HEK293 (cell line): ENCODE data around the gene POLR3GL.
A peak's percentile ranks its signal among the peaks of the same experiment; 100 is the strongest.

Experiments used
- CTCF ChIA-PET: fragments of 350-600 bp; formaldehyde crosslinking; extraction: SDS; loops from one replicate; lab custom pipeline; 2021; ENCODE audit warnings: antibody characterized with exemption; lab: Yijun Ruan, JAX
- POLR2A ChIA-PET: fragments of 300-600 bp; formaldehyde crosslinking; extraction: SDS; loops from one replicate; lab custom pipeline; 2020; ENCODE audit warnings: antibody characterized with exemption, inconsistent platforms; lab: Yijun Ruan, JAX
- H3K27ac ChIP-seq: fragments of 200-500 bp; sonication (Bioruptor generic); 2 replicates; pipeline ENCODE4 v1.5.1; 2014; ENCODE audit warnings: low read depth, low read length, control low read depth, inconsistent platforms; ENCODE audit errors: extremely low read depth
- H3K36me3 ChIP-seq, 2 experiments: fragments of 200-500 bp in 1 of 2; sonication (Bioruptor generic) in 1 of 2; 1 replicate in 1 of 2; 2 replicates in 1 of 2; pipeline ENCODE4 v1.5.1; 2014 to 2017; ENCODE audit warnings: inconsistent platforms in 2 of 2, low read length in 2 of 2; ENCODE audit not compliant: control insufficient read depth in 2 of 2, insufficient read depth in 1 of 2
- H3K4me1 ChIP-seq: fragments of 200-500 bp; sonication (Bioruptor generic); 2 replicates; pipeline ENCODE4 v1.5.1; 2014; ENCODE audit warnings: mild to moderate bottlenecking, low read length, inconsistent platforms; ENCODE audit not compliant: control insufficient read depth, insufficient read depth
- H3K4me3 ChIP-seq: 2 replicates; pipeline ENCODE4 v1.5.1; 2011; ENCODE audit warnings: low read depth, mild to moderate bottlenecking, control low read depth, low read length, moderate library complexity
- H3K9me3 ChIP-seq: fragments of 200-500 bp; sonication (Bioruptor generic); 2 replicates; pipeline ENCODE4 v1.5.1; 2014; ENCODE audit warnings: low read depth, low read length, inconsistent platforms; ENCODE audit not compliant: control insufficient read depth, insufficient read depth
- GLI4 ChIP-seq: fragments of 450-650 bp; formaldehyde crosslinking; IDR thresholded peaks from 2 replicates; pipeline ENCODE4 v1.5.1; 2016; ENCODE audit warnings: missing biosample characterization, missing genetic modification characterization
- HOXC10 ChIP-seq: sonication (generic); formaldehyde crosslinking; IDR thresholded peaks from 2 replicates; pipeline ENCODE4 v1.8.1; 2023; ENCODE audit warnings: mild to moderate bottlenecking, missing genetic modification reagents
- MYNN ChIP-seq: fragments of 450-650 bp; formaldehyde crosslinking; IDR thresholded peaks from 2 replicates; pipeline ENCODE4 v1.5.1; 2016; ENCODE audit warnings: missing biosample characterization, missing genetic modification characterization, borderline replicate concordance
- OSR2 ChIP-seq: fragments of 450-650 bp; formaldehyde crosslinking; IDR thresholded peaks from 2 replicates; pipeline ENCODE4 v1.5.1; 2016; ENCODE audit warnings: missing biosample characterization, missing genetic modification characterization
- PRDM1 ChIP-seq: fragments of 450-650 bp; formaldehyde crosslinking; IDR thresholded peaks from 2 replicates; pipeline ENCODE4; 2016; ENCODE audit warnings: missing biosample characterization, missing genetic modification characterization
- SALL2 ChIP-seq: fragments of 450-650 bp; formaldehyde crosslinking; IDR thresholded peaks from 2 replicates; pipeline ENCODE4 v1.5.0; 2017; ENCODE audit warnings: missing biosample characterization, mild to moderate bottlenecking, missing genetic modification characterization, borderline replicate concordance
- SP2 ChIP-seq: fragments of 450-650 bp; formaldehyde crosslinking; IDR thresholded peaks from 2 replicates; pipeline ENCODE4 v1.5.1; 2016; ENCODE audit warnings: missing biosample characterization, missing genetic modification characterization
- SP7 ChIP-seq: fragments of 450-650 bp; formaldehyde crosslinking; IDR thresholded peaks from 2 replicates; pipeline ENCODE4 v1.5.1; 2016; ENCODE audit warnings: missing biosample characterization, missing genetic modification characterization
- YY1 ChIP-seq: fragments of 450-650 bp; formaldehyde crosslinking; IDR thresholded peaks from 2 replicates; pipeline ENCODE4 v1.5.1; 2018; ENCODE audit warnings: missing biosample characterization, missing genetic modification characterization
- ZBTB1 ChIP-seq: fragments of 450-650 bp; formaldehyde crosslinking; IDR thresholded peaks from 2 replicates; pipeline ENCODE4 v1.5.1; 2016; ENCODE audit warnings: missing biosample characterization, missing genetic modification characterization
- ZBTB20 ChIP-seq: fragments of 450-650 bp; formaldehyde crosslinking; IDR thresholded peaks from 2 replicates; pipeline ENCODE4 v1.5.1; 2016; ENCODE audit warnings: missing biosample characterization, missing genetic modification characterization
- ZEB2 ChIP-seq: fragments of 450-650 bp; formaldehyde crosslinking; IDR thresholded peaks from 2 replicates; pipeline ENCODE4 v1.5.1; 2016; ENCODE audit warnings: missing biosample characterization, missing genetic modification characterization
- ZFP69B ChIP-seq: fragments of 450-650 bp; formaldehyde crosslinking; IDR thresholded peaks from 2 replicates; pipeline ENCODE4 v1.5.1; 2016; ENCODE audit warnings: missing biosample characterization, missing genetic modification characterization
- ZNF248 ChIP-seq: fragments of 450-650 bp; formaldehyde crosslinking; IDR thresholded peaks from 2 replicates; pipeline ENCODE4 v1.5.1; 2017; ENCODE audit warnings: missing biosample characterization, missing genetic modification characterization
- ZNF324 ChIP-seq: fragments of 450-650 bp; formaldehyde crosslinking; IDR thresholded peaks from 2 replicates; pipeline ENCODE4 v1.5.1; 2016; ENCODE audit warnings: missing biosample characterization, missing genetic modification characterization
- ZNF335 ChIP-seq: fragments of 450-650 bp; formaldehyde crosslinking; conservative IDR thresholded peaks from 2 replicates; pipeline ENCODE4 v1.5.1; 2016; ENCODE audit warnings: missing biosample characterization, missing genetic modification characterization
- ZNF366 ChIP-seq: fragments of 450-650 bp; formaldehyde crosslinking; conservative IDR thresholded peaks from 2 replicates; pipeline ENCODE4 v1.5.1; 2016; ENCODE audit warnings: missing biosample characterization, missing genetic modification characterization
- ZNF530 ChIP-seq: fragments of 450-650 bp; formaldehyde crosslinking; IDR thresholded peaks from 2 replicates; pipeline ENCODE4 v1.5.1; 2016; ENCODE audit warnings: low read depth, missing biosample characterization, missing genetic modification characterization
- ZNF623 ChIP-seq: fragments of 450-650 bp; formaldehyde crosslinking; IDR thresholded peaks from 2 replicates; pipeline ENCODE4 v1.5.1; 2016; ENCODE audit warnings: missing biosample characterization, missing genetic modification characterization
- ZNF629 ChIP-seq: fragments of 450-650 bp; formaldehyde crosslinking; IDR thresholded peaks from 2 replicates; pipeline ENCODE4 v1.5.1; 2017; ENCODE audit warnings: missing biosample characterization, missing genetic modification characterization
- ZNF677 ChIP-seq: fragments of 450-650 bp; IDR thresholded peaks from 2 replicates; pipeline ENCODE4 v1.5.0; 2018; ENCODE audit warnings: missing biosample characterization, mild to moderate bottlenecking, missing genetic modification characterization, moderate library complexity
- ZNF768 ChIP-seq: fragments of 450-650 bp; formaldehyde crosslinking; IDR thresholded peaks from 2 replicates; pipeline ENCODE4 v1.5.1; 2018; ENCODE audit warnings: missing biosample characterization, mild to moderate bottlenecking, missing genetic modification characterization
- ZNF792 ChIP-seq: fragments of 450-650 bp; formaldehyde crosslinking; IDR thresholded peaks from 2 replicates; pipeline ENCODE4 v1.5.1; 2016; ENCODE audit warnings: missing biosample characterization, missing genetic modification characterization
- TF ChIP-seq, protein P1 (sequence below): fragments of 450-650 bp; formaldehyde crosslinking; IDR thresholded peaks from 2 replicates; pipeline ENCODE4 v1.5.1; 2017; ENCODE audit warnings: missing biosample characterization, missing genetic modification characterization
- TF ChIP-seq, protein P2 (sequence below): fragments of 450-650 bp; formaldehyde crosslinking; IDR thresholded peaks from 2 replicates; pipeline ENCODE4 v1.5.1; 2016; ENCODE audit warnings: missing biosample characterization, missing genetic modification characterization

Gene POLR3GL

DNA sequence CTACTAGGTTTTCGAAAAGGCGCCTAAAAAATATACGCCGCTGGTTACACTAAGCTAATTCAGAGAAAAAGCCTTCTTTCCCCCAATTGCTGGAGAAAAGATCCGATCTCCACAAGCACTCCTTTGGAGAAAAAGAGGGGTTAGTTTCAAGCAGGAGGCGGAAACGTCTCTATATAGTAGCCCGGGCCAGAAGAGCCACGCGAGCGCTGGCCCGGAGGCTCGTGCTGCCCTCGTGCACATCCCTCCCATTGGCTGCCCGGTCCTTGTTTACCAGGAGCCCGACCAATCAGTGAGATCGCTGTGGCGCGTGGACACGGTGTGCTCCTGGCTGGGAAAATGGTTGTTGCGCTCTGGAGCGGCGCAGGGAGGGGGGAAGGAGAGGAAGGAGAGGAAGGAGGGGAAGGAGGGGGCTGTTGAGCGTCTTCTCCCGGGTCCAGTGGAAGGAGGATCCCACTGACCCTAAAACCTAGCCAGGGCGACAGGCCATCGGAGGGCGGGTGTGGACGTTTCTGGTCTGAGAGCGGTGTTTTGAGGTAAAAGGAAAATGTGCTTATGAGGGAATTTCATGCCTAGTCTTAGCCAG is 32.0 kb downstream of the POLR3GL start, which contains the start of gene TXNIP (continued):
- TF ChIP-seq ZEB2 (peak; percentile 84), GLI4 (tag by site-specific recombination) (no peak), ZNF324 (tag by site-specific recombination) (peak; percentile 74), YY1 (peak; percentile 43; the same call in 1 of the 2 replicates), ZNF792 (no peak), SP7 (tag by site-specific recombination) (peak; percentile 95), ZNF629 (tag by site-specific recombination) (peak; percentile 83)
- TF ChIP-seq, protein P1, sequence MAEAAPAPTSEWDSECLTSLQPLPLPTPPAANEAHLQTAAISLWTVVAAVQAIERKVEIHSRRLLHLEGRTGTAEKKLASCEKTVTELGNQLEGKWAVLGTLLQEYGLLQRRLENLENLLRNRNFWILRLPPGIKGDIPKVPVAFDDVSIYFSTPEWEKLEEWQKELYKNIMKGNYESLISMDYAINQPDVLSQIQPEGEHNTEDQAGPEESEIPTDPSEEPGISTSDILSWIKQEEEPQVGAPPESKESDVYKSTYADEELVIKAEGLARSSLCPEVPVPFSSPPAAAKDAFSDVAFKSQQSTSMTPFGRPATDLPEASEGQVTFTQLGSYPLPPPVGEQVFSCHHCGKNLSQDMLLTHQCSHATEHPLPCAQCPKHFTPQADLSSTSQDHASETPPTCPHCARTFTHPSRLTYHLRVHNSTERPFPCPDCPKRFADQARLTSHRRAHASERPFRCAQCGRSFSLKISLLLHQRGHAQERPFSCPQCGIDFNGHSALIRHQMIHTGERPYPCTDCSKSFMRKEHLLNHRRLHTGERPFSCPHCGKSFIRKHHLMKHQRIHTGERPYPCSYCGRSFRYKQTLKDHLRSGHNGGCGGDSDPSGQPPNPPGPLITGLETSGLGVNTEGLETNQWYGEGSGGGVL (tag by site-specific recombination): peak; percentile 99

DNA sequence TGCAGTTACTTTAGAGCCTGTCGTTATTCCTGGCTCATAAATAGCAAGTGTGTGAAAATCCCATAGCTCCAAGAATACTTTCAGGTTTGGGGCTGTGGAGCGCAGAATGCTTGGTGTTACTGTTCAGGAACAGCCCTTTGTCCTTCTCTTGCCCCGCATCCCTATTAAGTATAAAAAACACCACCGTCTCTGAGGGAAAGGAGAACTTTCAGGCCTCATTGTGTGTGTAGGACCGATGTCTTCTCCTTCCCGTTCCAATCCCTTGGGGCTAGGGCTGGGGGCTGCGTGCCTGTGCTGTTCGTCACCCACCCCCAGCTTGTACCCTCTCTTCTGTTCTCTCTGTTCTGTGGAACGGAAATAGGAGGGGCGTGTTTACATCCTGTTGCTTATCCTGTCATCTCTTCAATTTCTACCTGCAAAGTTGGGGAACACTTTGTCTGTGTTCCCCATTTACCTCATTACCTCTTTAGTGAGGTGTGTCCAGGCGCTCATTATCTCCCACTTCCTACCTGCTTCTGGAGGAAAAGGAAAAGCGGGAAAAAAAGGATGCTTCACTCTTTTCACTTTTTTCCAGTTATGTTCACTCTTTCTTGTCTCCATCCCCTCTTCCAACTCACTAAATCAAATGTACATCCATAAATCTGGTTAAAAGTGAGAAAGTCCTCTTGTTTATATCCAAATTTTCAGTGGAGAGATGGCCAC is 32.7 kb downstream of the POLR3GL start:
- Histone ChIP-seq H3K36me3 (peaks cover 5 to 30% of the 10 kb centered on the region in 2 experiments; a peak in 2 of 3 replicates), H3K9me3 (no peaks in the 10 kb centered on the region), H3K4me3 (peak overlapping the region; percentile 85), H3K27ac (peak overlapping the region; percentile 59; the same call in 1 of the 2 replicates), H3K4me1 (peaks cover 12% of the 10 kb centered on the region)
- TF ChIP-seq ZNF530 (tag by site-specific recombination): no peak
- no peak for TF ChIP-seq ZNF248
- no peak for TF ChIP-seq ZNF768 (tag by site-specific recombination)
- peak; percentile 22; the same call in 1 of the 2 replicates for TF ChIP-seq ZNF335 (tag by site-specific recombination)
- TF ChIP-seq ZBTB1 (tag by site-specific recombination): no peak
- no peak for TF ChIP-seq ZFP69B (tag by site-specific recombination)
- TF ChIP-seq HOXC10 (CRISPR knock-in tag): no peak
- TF ChIP-seq ZBTB20 (tag by site-specific recombination): 0 out of 2 replicates have a peak, but pooled peaks have one; percentile 3
- TF ChIP-seq PRDM1 (tag by site-specific recombination): peak; percentile 92
- TF ChIP-seq ZNF366 (tag by site-specific recombination): peak; percentile 40; the same call in 1 of the 2 replicates
- peak; percentile 60 for TF ChIP-seq ZNF677 (tag by site-specific recombination)
- no peak for TF ChIP-seq ZNF623
- no peak for TF ChIP-seq SALL2 (tag by site-specific recombination)
- TF ChIP-seq SP2 (tag by site-specific recombination): no peak
- TF ChIP-seq, protein P2, sequence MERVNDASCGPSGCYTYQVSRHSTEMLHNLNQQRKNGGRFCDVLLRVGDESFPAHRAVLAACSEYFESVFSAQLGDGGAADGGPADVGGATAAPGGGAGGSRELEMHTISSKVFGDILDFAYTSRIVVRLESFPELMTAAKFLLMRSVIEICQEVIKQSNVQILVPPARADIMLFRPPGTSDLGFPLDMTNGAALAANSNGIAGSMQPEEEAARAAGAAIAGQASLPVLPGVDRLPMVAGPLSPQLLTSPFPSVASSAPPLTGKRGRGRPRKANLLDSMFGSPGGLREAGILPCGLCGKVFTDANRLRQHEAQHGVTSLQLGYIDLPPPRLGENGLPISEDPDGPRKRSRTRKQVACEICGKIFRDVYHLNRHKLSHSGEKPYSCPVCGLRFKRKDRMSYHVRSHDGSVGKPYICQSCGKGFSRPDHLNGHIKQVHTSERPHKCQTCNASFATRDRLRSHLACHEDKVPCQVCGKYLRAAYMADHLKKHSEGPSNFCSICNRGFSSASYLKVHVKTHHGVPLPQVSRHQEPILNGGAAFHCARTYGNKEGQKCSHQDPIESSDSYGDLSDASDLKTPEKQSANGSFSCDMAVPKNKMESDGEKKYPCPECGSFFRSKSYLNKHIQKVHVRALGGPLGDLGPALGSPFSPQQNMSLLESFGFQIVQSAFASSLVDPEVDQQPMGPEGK (tag by site-specific recombination): no peak
- TF ChIP-seq MYNN (tag by site-specific recombination): no peak
- no peak for TF ChIP-seq OSR2 (tag by site-specific recombination)
- POLR2A ChIA-PET: interaction anchor here (0.6 to 1.9 kb wide), 2 partner anchors 33 to 152 kb away, joined by 3 to 4 read pairs; partner anchors contain the start of genes ANKRD34A, NUDT17 and POLR3GL
- CTCF ChIA-PET: interaction anchor here (1.2 to 7.3 kb wide), 2 partner anchors 18 kb away, joined by 4 to 80 read pairs; no protein-coding TSS in a partner anchor
